SKM-1 treated with dmso at 0.1 percent for 144 hours (cell line): Measurements from ENCODE around the gene CARS1.

Source experiments
- DNase-seq: peaks from one replicate; lab custom pipeline; 2025; ENCODE audit not compliant: unreplicated experiment; lab: John Stamatoyannopoulos, UW

CARS1 gene

DNA sequence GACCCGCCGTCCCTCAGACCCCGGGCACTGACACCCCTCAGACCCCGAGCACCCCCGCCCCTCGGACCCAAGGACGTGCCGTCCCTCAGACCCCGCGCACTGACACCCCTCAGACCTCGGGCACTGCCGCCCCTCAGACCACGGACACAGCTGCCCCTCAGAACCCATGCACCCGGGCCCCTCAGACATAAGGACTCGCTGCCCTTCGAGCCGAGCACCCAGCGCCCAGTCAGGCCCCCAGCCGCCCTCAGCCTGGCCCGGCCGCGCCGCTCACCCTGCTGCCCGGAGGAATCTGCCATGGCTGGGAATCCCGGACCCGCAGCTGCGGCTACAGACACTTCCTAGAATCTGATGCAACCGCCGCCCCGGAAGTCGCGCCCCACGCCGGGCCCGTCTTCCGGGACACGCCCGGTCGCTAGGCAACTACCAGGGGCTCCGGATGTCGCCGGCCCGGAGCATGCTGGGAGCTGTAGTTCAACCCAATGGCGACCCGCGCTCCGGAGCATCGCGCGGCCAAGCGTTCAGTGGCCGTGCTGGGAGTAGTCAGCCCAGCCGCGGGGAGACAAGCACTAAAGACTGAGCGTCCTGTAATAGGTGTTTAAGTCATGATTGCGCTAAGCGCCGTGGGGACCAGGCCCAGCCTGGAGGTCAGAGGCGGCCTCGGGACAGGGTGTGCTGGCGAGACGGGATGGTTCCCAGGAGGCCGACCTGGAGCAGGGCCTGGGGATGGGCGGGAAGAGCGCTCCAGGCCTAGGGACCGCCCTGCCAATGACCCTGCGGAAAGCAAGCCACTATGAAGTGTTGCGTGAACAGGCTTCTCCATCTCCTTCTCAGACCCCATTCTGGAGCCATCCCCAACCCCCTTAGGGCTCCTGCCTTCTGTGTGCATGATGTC is at the start of gene CARS1:
Gene CARS1, minus strand, starts transcription at position 355 of the 895 bp plus-strand sequence. Its CDS starts 56 bp downstream, at position 299.
- DNase-seq = peak; percentile 93

DNA sequence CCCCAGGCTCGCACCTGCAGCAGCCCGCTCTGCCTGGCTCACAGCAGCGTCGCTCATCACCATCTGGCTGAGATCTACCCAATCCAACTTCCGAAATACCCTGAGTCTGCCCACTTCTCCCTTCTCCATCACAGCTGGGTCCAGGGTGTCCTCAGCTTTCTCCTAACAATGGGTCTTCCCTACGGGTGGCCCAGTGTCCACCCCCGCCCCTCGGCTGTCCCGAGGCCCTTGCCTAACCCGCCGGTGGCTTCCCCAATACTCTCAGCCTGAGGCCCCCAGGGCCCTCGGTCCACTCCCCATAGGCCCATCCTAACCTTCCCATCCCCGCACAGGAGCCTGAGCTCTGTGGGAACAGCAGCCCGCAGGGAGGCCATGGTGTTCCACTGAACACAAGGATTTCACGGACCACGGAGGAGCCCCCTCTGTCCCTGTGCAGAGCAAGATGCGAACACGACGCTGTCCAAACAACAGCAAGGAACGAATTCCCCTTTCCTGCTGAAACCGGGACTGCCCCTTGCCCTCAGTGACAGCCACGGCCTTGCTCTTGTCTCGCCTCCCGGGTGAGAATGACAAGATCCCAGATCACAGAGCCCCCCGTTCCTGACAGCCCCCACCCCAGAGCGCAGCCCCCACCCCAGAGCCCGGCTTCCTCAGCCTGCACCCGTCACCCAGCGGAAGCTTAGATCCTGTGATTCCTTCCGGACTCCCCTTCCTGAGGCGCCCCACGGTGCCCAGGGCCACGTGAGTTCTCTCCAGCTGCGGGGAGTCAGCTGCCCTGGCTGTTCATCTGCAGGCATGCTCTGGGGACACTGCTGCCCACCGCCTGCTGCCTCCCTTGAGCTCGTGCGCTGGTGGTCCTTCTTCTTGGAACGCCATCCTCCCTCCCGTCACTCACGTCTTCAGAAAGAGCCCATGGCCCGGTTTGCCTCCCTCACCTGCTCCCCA is 48.8 kb upstream of the CARS1 start:
- DNase-seq = no peak

DNA sequence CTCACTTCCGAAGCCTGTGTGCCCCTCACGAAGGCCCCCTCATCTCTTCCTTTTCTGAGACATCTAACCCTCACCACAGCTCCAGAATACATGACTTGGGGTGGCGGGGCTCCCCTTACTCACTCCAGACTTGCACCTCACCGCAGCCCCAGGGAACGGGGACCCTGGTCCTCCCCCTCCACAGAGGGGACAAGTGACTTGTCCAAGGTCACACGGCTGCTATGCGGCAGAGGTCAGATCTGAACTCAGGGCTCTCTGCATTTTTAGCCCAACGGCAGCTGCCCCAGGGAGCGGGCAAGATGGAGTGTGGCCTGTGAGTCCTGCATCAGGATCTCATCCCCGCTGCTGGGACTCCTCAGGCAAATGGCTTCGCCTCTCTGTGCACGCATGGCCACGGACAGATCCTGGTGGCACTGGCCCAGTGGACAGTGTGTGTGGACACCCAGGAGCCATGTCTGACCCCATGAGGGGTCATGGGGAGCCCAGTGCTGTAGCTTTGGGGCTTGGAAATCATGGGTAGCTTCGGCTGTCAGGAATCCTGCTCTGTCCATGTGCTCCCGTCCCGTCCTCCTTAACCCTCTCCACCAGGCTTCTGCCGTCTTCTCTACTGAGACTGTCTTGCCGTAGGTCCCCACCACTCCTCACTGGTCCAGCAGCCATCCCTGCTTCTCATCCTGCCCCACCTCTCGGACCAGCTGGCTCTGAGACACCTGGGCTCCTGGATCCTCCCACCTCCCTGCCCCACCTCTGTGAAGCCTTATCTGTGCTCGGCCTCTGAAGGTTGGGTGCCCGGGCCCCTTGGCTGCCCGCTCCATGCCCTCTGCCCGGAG is 48.0 kb upstream of the CARS1 start:
- DNase-seq = no peak

DNA sequence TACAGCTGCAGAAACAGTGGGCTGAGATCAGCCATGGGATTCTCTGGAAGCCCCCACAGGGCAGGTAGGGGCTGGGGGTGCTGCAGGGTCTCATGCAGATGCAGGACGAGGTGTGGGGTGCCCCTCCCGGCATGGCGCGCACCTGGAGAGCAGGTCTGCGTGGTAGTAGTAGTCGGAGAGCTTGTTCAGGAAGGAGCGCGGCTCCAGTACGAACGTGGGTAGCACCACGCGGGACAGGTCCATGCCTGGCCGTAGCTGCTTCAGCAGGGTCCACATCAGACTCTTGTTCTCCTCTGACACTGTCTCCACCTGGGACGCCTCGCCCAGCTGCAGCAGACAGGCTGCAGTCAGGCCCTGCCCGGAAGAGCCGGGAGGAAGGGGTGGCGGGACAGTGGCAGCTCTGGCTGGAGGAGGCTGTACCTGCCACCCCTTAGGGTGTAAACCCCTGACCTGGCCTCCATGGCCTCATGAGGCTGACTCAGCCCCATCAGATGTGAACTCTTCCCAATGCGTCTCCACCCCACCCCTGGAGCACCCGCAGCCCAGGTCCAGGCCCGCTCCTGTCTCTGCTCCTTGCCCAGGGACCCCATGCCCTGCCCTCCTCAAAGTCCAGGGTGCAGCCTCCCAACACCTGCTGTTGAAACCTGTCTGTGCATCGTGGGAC is 47.0 kb upstream of the CARS1 start:
- no peak for DNase-seq

DNA sequence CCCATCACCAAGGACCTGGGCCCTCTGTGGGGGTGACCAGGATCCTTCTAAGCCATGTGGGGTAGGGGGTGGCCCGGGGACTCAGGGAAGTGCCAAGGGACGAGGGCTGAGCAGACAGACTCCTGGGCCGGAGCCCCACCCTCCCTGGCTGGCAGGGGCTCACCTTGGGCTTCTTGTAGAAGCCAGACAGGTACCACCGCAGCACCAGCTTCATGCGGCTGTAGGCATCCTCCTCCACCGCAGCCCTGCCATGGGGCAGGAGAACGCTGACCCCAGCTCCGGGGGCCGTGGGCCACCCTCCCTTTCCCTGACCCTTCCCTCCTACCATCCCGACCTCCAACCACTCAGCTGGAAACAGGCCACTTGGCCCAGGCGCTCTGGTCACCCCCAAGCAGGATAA is 45.9 kb upstream of the CARS1 start:
- no peak for DNase-seq

DNA sequence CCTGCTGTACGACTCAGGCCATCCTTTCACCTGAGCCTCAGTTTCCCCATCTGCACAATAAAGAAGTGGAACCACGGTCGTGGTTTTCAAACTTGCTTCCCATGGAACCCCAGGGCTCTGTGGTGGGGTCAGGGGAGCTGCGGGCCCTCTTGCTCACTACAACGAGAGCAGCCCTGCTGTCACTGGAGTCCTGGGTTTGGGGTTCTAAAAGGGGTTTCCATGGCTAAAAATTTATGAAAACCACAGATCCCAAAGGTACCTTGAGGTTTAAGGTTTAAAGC is 45.4 kb upstream of the CARS1 start:
- DNase-seq = no peak

DNA sequence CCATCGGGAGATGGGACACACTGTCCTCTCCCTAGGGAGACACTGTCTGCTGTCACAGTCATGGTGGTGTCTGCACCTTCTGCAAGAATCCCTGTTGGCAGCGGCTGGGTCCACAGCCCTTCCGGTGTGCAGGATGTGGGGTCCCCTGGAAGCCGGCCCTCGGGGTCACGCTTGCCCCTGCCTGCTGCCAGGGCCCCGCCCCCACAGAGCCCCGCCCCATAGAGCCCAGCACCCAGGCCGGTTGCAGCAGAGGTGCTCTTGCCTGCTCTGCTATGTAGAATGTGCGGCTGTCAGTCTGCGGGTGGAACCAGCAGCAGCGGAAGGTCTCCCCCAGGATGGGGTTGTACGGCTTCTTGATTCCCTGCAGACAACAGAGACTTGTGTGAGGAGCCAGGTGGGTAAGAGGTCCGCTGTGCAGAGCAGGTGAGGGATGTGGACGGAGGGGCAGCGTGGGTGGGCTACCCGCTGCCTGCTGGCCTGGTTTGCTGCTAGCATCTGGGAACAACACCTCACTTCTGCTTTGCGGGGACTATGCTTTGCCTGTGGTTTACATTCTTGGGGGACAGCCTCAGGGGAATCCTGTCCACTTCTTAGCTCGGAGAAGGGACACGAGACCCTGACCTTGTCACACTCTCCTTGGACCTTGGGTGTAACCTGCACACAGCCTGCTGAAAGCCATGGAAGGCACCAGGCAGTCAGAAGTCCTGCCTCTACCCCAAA is 44.9 kb upstream of the CARS1 start:
- no peak for DNase-seq

DNA sequence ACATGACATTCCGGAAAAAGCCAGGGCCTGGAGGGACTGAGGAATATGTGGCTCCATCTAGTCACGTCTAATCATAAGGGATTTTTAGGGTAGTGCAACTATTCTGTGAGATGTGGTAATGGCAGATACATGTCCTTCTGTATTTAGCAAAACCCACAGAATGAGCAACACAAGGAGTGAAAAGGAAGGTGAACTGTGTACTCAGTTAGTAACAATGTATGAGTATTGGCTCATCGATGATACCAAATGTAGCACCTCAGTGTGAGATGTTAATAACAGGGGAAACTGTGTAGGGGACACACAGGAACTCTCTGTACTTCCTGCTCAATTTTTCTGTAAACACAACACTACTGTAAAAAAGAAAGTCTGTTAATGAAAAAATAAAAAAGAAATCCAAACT is 42.0 kb upstream of the CARS1 start:
- no peak for DNase-seq

GRCh38 chr11:3096909-3097530 is 39.8 kb upstream of the CARS1 start:
- no peak for DNase-seq

- no peak for DNase-seq
Observed at GRCh38 chr11:3095712-3096361, 38.6 kb upstream of the CARS1 start.

- no peak for DNase-seq
Observed at GRCh38 chr11:3094223-3094824, 37.1 kb upstream of the CARS1 start.

DNA sequence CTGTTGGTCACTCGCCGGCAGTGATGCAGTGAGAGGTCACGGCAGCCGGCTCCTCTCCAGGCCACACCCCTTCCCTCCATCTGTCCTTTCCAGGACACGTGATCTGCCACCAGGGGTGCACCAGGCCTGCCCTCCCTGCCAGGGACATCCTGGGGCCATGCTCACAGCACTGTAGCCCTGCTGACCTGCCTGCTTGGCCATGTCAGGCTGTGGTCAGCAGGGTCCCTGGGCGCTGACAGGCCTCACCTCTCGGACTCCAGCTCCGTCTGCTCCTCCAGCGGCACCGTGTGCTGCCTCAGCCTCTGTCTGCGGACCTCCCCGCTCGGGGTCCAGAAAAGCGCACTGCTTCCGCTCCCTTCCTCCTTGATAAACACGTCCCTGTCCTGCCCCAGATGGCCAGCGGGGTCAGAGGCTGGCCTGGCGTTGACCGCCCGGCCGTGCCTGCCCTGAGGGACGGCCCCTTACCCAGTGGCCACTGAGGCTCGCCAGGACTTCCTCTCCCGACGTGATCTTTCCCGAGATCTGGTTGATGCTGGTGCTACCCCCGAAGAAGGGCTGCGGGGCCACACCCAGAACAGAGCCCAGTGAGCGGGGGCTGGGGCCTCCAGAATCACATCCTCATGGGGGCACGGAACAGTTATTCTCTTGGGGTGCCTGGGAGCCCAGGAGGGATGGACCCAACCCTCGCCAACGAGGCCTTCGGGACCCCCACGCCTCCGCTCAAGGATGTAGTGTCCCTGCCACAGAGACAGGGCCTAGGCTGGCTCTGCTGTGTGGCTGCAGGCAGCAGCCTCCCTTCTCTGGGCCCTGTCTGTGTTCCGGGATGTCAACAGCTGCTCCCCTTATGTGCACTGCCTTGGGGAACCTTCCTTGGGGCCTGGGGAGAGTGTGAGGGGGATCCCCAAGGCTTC is 36.3 kb upstream of the CARS1 start:
- no peak for DNase-seq

- DNase-seq = no peak
Observed at GRCh38 chr11:3092603-3093141, 35.4 kb upstream of the CARS1 start.

- DNase-seq = peak; percentile 48
Observed at GRCh38 chr11:3091846-3092602, 34.8 kb upstream of the CARS1 start.

GRCh38 chr11:3091081-3091845 is 34.0 kb upstream of the CARS1 start:
- DNase-seq = no peak
